Subcutaneous abdominal adipose tissue (tissue), 5 donors: ENCODE data around the gene GPR162.
"Not testable (repeated sequence)": the region's sequence is repeated elsewhere in the genome, so short reads cannot be mapped to it uniquely, and the experiment has no call there.

Source experiments
- H3K27ac ChIP-seq: one replicate; pipeline ENCODE4 v1.7.0; 2013; ENCODE audit warnings: low read depth, mild to moderate bottlenecking, inconsistent platforms, low read length, moderate library complexity
- H3K27me3 ChIP-seq, 5 donors: one replicate each; pipeline ENCODE4 v1.7.0; 2013; ENCODE audit warnings: low read length in 5 of 5, inconsistent platforms in 1 of 5; ENCODE audit not compliant: control insufficient read depth in 5 of 5, insufficient read depth in 4 of 5
- H3K36me3 ChIP-seq, 5 donors: one replicate each; pipeline ENCODE4 v1.7.0; 2013; ENCODE audit warnings: low read length in 5 of 5; ENCODE audit not compliant: control insufficient read depth in 5 of 5, insufficient read depth in 5 of 5
- H3K4me1 ChIP-seq, 5 donors: one replicate each; pipeline ENCODE4 v1.7.0; 2013; ENCODE audit warnings: low read length in 5 of 5, mild to moderate bottlenecking in 3 of 5, moderate library complexity in 1 of 5; ENCODE audit not compliant: control insufficient read depth in 5 of 5, insufficient read depth in 5 of 5
- H3K4me3 ChIP-seq, 5 donors: one replicate each; pipeline ENCODE4 v1.7.0; 2013; ENCODE audit warnings: low read length in 5 of 5, low read depth in 1 of 5
- H3K9ac ChIP-seq, 5 donors: one replicate each; pipeline ENCODE4 v1.7.0; 2013; ENCODE audit warnings: low read length in 5 of 5, mild to moderate bottlenecking in 4 of 5, moderate library complexity in 3 of 5
- H3K9me3 ChIP-seq, 5 donors: one replicate each; pipeline ENCODE4 v1.7.0; 2013; ENCODE audit warnings: low read length in 5 of 5; ENCODE audit not compliant: control insufficient read depth in 5 of 5
- donor health status: healthy.
- donor health status: healthy.
- donor health status: healthy.
- donor health status: healthy.
- donor health status: healthy.

The GPR162 gene

GRCh38 chr12:6870304-6870703 is 48.7 kb downstream of the GPR162 start:
- H3K27ac ChIP-seq, result not testable (repeated sequence)

GRCh38 chr12:6871052-6871957 is 49.7 kb downstream of the GPR162 start:
- H3K9ac ChIP-seq, result peak overlapping the region in 2 of 5 donors; percentile 6 to 92
- peaks cover 10 to 62% (median 51%) of the 10 kb centered on the region in 5 donors for H3K4me1 ChIP-seq
- H3K4me3 ChIP-seq, result peak overlapping the region in 4 of 5 donors; percentile 58 to 96 (median 84)
- no peaks in the 10 kb centered on the region for H3K9me3 ChIP-seq
- H3K27ac ChIP-seq, result no peak overlapping the region
- H3K27me3 ChIP-seq, result no peaks in the 10 kb centered on the region
- H3K36me3 ChIP-seq, result peaks cover 0 to 23% (median 18%) of the 10 kb centered on the region in 5 donors

More at GRCh38 chr12:6870304-6870703, 48.7 kb downstream of the GPR162 start:
- not testable (repeated sequence) for H3K9me3 ChIP-seq, H3K27me3 ChIP-seq, H3K4me3 ChIP-seq, H3K9ac ChIP-seq
- peaks cover 10 to 63% (median 51%) of the 10 kb centered on the region in 5 donors for H3K4me1 ChIP-seq
- H3K36me3 ChIP-seq, result peaks cover 0 to 31% (median 25%) of the 10 kb centered on the region in 5 donors

GRCh38 chr12:6872073-6873048 is 50.7 kb downstream of the GPR162 start:
- Histone ChIP-seq H3K36me3 (peaks cover 0 to 23% (median 18%) of the 10 kb centered on the region in 5 donors), H3K27ac (peak overlapping the region; percentile 86), H3K27me3 (no peaks in the 10 kb centered on the region), H3K9me3 (no peaks in the 10 kb centered on the region), H3K4me3 (peak overlapping the region; percentile 83 to 96 (median 87)), H3K9ac (peak overlapping the region; percentile 6 to 92 (median 89)), H3K4me1 (peaks cover 5 to 54% (median 44%) of the 10 kb centered on the region in 5 donors)

- Histone ChIP-seq H3K4me3 (peak within 1 kb of the TSS; percentile 83 to 96 (median 88)), H3K9me3 (no peaks in the 10 kb centered on the region), H3K36me3 (peaks cover 0 to 23% (median 18%) of the 10 kb centered on the region in 5 donors), H3K27ac (peak within 1 kb of the TSS; percentile 86), H3K4me1 (peaks cover 5 to 46% (median 39%) of the 10 kb centered on the region in 5 donors), H3K9ac (peak within 1 kb of the TSS; percentile 6 to 92 (median 89)), H3K27me3 (no peaks in the 10 kb centered on the region)
Observed at GRCh38 chr12:6873094-6874014, 51.7 kb downstream of the GPR162 start, which contains the start of gene SPSB2. Gene SPSB2, minus strand, starts transcription at chr12:6873303. Its CDS starts 402 bp downstream, at chr12:6872901.

GRCh38 chr12:6874015-6874368 is 52.4 kb downstream of the GPR162 start:
- peak overlapping the region; percentile 86 for H3K27ac ChIP-seq
- not testable (repeated sequence) for H3K9me3 ChIP-seq, H3K27me3 ChIP-seq
- H3K4me1 ChIP-seq, result peaks cover 5 to 40% (median 32%) of the 10 kb centered on the region in 5 donors
- peak overlapping the region in 4 of 5 donors; percentile 62 to 92 (median 81) for H3K9ac ChIP-seq
- peak overlapping the region in 4 of 5 donors; percentile 83 to 96 (median 87) for H3K4me3 ChIP-seq
- peaks cover 0 to 23% (median 18%) of the 10 kb centered on the region in 5 donors for H3K36me3 ChIP-seq
